Head of caudate nucleus (tissue), 42 donors: ENCODE measurements around the gene EVI2B.
"Not testable (repeated sequence)": the region's sequence is repeated elsewhere in the genome, so short reads cannot be mapped to it uniquely, and the experiment has no call there.

Experiments
- DNase-seq, 42 donors: peaks; one replicate each; pipeline versions ENCODE4 v3.0.0 to v3.0.0-alpha.2; 2020 to 2021; ENCODE audit warnings: mixed read lengths in 7 of 42
- intact Hi-C: fragments of 100-400 bp; cut with DNase I; formaldehyde crosslinking; loops from one replicate; pipeline ENCODE4 v1.15.0; 2022

Gene EVI2B

DNA sequence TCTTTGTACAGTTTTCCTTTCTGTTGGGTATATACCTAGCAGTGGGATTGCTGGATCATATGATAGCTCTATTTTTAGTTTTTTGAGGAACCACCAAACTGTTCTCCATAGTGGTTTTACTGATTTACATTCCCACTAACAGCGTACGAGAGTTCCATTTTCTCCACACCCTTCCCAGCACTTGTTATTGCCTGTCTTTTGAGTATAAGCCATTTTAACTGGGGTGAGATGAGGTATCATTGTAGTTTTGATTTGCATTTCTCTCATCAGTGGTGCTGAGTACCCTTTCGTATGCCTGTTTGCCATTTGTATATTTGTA, 887 bp upstream of the EVI2B start:
- intact Hi-C loops, result no loop called here
- no peak for DNase-seq

GRCh38 chr17:31312223-31312622, 1.6 kb downstream of the EVI2B start:
- DNase-seq, intact Hi-C loops: not testable (repeated sequence)

DNA sequence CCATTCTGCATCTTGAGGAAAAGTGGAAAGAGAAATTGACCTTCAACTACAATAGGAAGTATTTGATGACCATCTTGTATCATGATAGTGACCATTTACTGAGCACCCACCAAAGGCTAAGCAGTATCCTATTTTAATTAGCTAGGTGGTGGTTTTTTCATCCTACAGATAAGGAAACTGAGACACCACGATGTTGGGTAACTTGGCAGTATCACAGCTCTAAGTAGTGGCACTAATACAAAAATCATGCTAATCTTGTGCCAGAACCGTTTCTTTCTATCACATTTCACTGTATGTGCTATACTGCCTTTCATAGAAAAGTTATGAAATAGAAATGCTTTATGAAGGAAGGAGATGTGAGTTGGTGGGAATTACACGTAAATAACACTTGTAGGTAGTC, 2.3 kb downstream of the EVI2B start:
- no peak for DNase-seq
- intact Hi-C loops, result no loop called here

- no peak for DNase-seq
- intact Hi-C loops, result no loop called here
Observed at GRCh38 chr17:31310886-31311285, 3.0 kb downstream of the EVI2B start.

DNA sequence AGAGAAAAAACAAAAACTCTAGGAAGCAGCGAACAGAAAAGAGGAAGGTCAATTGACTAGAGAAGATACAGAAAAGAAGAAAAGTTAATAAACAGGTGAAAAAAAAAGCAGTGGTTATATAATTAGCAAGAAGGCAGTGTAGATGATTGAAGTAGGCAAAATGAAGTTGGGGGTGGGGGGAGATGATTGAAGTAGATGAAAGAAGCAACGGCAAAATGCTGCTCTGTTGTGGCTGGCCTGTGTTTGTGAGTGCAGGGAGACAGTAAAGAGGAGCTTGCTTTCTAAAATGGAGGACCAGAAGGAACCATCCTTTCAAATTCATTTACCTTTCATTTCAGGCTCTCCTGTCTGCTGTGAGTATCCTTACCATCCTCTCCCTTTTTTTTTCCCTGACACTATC, 3.6 kb downstream of the EVI2B start:
- intact Hi-C loops, result no loop called here
- DNase-seq, result no peak

- intact Hi-C loops, result no loop called here
- DNase-seq, result no peak
Observed at GRCh38 chr17:31309556-31309955, 4.3 kb downstream of the EVI2B start.

- intact Hi-C loops, result no loop called here
- no peak for DNase-seq
Observed at GRCh38 chr17:31308372-31309334, 5.2 kb downstream of the EVI2B start.

DNA sequence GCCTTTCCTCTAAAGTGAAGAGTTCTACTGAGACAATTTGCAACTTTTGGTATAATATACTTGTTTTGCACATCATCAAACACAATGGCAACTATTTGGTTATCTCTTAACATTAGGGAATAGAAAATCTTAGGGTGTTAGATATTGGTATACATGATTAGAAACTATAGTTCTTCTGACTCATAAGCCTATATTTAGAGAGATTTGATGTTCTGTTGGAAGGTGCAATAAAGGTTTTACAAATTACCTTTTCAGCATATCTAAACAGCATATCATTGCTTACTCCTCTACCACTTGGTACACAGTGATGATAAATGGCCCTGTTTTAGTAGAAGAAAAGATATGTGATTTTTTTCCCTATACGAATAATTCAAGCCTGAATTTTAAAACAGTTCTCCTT, 6.2 kb downstream of the EVI2B start:
- intact Hi-C loops, result no loop called here
- no peak for DNase-seq

GRCh38 chr17:31299624-31300023, 14.2 kb downstream of the EVI2B start:
- intact Hi-C loops, result no loop called here
- no peak for DNase-seq

DNA sequence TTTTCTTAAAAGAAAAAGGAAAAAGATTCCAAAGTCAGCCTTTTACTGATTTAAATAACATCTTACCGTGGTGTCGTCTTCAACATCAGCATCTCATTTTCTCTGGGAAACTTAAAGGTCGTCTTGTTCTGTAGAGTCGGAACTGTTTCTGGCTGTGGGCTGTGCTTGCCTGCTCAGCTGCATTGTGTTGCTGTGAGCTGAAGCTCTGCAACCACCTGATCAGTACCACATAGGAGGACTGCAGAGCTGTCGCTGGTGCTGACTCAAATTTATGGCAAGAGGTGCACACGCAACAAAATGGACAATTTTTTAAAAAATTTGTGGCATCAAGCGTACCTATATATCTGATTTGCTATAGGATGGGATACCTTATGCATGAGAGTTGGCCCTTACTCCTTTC, 16.8 kb downstream of the EVI2B start, which contains the start of gene OMG:
OMG (minus strand) TSS at position 150 of the 400 bp plus-strand sequence. CDS start 908 bp downstream, outside the sequence.
- DNase-seq, result peak; percentile 58 to 94 (median 82)
- intact Hi-C loops, result no loop called here

- intact Hi-C loops, result no loop called here
- peak in 3 of 42 donors; percentile 6 to 37 (median 9) for DNase-seq
Observed at GRCh38 chr17:31296142-31296541, 17.7 kb downstream of the EVI2B start.

DNA sequence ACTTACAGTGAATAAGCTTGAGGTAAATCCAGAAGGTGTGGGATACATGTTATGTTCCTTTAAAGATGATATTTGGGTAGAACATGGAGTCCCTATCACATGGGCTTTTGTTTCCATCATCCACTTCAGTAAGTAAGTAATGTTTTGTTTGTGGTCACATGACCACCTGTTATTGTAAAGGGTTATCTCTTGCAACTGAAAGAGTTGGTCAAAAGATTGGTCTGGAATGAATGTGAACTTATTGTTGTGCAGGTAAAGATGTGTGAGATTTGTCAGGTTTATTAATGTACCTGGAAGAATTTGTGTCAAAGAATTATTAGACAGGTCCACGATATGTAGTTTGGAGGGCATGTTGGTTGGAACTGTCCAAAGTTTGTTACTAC, 18.4 kb downstream of the EVI2B start:
- DNase-seq, result no peak
- intact Hi-C loops, result no loop called here

GRCh38 chr17:31294820-31295488, 18.9 kb downstream of the EVI2B start:
- intact Hi-C loops, result no loop called here
- no peak for DNase-seq

- no peak for DNase-seq
- intact Hi-C loops, result no loop called here
Observed at GRCh38 chr17:31294231-31294630, 19.6 kb downstream of the EVI2B start.

DNA sequence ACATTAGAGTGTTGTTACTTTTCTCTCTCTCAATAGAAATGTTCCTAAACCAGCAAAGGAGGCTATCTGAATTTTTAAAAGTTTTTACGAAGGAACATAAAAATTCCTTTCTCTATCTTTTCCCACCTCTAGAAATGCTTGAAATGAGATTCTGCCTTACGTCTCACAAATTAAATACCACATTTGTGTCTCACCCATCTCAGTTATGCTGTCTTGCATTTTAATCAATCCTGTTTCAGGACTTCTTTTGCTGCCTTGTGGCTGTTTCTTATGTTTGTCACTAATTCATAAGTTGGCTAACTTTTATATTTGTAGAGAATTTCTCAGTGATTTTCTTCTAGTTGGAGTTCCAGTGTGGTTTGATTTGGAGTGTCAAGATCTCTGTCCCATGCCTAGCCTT, 20.3 kb downstream of the EVI2B start:
- intact Hi-C loops, result no loop called here
- DNase-seq, result no peak

GRCh38 chr17:31291820-31292219, 22.0 kb downstream of the EVI2B start:
- DNase-seq, result no peak
- intact Hi-C loops, result no loop called here

DNA sequence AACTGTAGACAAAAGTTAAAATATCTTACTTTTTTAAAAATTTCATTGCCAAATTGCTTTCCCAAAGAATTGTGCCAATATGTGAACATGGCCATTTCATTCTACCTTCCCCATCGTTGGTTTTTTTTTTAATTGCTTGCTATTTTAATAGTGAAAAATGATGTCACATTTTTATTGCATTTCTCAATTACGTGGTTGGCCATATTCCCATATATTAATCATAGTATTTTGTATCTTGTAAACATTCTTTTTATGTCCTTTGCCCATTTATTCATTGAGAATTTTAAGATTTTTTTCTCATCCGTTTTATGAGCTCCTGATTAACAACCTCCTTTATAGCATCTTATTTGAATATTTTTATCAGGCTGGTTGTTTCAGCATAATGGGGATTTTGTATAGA, 24.1 kb downstream of the EVI2B start:
- no peak for DNase-seq
- intact Hi-C loops, result no loop called here

DNA sequence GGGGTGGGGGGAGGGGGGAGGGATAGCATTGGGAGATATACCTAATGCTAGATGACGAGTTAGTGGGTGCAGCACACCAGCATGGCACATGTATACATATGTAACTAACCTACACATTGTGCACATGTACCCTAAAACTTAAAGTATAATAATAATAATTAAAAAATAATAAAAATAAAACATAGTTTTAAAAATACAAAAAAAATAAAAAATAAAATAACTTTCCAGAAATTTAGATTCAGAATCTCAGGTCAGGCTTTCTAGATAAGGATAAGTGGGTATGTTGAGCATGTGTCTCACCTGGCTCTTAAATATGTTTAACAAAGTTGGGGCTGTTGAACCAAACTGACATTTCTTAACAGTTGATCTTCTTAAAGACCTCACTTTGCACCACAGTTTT, 25.9 kb downstream of the EVI2B start:
- intact Hi-C loops, DNase-seq: not testable (repeated sequence)

- DNase-seq, result no peak
- intact Hi-C loops, result no loop called here
Observed at GRCh38 chr17:31286587-31286986, 27.3 kb downstream of the EVI2B start.

DNA sequence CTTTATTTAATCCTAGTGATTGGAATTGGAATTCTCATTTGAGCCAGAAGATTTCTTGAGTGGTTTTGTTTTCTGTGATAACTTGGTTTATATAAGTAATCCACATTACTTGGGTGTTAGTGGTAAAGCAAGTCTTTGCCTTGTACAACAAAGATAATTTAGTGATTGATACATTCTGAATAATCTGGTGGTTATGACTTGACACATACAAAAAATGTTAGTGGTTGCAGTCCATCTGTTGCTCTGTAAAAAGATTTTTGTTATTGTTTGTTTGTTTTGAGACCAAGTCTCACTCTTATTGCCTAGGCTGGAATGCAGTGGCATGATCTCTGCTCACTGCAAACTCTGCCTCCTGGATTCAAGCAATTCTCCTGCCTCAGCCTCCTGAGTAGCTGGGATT, 30.0 kb downstream of the EVI2B start:
- no peak for DNase-seq
- intact Hi-C loops, result no loop called here

DNA sequence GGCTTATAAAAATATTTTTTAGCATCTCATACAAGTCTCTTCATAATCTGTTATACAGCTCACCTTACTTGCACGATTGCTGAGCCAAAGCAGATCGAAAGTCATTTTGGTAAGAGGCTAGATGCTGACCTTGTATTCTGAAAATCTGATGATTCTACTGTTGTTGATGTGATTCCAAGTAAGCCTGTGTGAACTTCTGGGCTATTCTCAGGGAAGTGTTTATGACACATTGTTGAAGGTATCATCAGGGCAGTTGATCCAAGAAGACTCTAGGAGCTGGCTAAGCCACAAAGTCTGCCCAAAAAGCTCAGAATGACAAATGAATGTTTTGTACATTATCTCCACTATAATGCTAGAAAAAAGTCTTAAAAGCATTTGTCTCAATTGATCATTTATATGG, 32.8 kb downstream of the EVI2B start:
- intact Hi-C loops, result no loop called here
- DNase-seq, result no peak
